ENCODE measurements around the gene PTPRS.

DNA sequence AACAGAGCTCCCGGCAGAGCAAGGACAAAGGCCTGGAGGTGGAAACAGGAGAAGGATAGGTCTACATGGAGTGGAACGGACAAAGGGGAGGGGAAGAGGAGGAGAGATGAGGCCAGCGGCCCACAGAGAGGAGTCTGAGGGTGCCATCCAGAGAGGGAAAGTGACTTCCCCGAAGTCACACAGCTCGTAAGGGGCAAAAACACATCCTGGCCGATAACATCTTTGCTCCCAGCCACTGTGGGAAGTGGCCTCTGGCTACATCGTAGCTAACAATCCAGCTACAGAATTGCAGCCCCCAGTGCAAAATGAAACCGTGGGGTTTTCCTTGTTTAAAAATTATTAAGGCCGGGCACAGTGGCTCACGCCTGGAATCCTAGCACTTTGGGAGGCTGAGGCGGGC, 11.5 kb downstream of the PTPRS start:
- TF ChIP-seq, protein P1, sequence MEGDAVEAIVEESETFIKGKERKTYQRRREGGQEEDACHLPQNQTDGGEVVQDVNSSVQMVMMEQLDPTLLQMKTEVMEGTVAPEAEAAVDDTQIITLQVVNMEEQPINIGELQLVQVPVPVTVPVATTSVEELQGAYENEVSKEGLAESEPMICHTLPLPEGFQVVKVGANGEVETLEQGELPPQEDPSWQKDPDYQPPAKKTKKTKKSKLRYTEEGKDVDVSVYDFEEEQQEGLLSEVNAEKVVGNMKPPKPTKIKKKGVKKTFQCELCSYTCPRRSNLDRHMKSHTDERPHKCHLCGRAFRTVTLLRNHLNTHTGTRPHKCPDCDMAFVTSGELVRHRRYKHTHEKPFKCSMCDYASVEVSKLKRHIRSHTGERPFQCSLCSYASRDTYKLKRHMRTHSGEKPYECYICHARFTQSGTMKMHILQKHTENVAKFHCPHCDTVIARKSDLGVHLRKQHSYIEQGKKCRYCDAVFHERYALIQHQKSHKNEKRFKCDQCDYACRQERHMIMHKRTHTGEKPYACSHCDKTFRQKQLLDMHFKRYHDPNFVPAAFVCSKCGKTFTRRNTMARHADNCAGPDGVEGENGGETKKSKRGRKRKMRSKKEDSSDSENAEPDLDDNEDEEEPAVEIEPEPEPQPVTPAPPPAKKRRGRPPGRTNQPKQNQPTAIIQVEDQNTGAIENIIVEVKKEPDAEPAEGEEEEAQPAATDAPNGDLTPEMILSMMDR (IDR thresholded peaks at IDR 0.05 in 8 of 11, conservative IDR thresholded peaks at IDR 0.05 in 3 of 11) = no peak
- TF ChIP-seq POLR2AphosphoS5 (IDR thresholded peaks at IDR 0.05) = no peak
- TF ChIP-seq POLR2A (IDR thresholded peaks at IDR 0.05) = no peak
